GM23338 (cell line): Measurements from ENCODE around the gene C13orf46.

Source experiments
- EZH2 ChIP-seq: fragments of 200-600 bp; sonication (generic); IDR thresholded peaks from one replicate; pipeline ENCODE4 v1.8.0; 2017; ENCODE audit warnings: antibody characterized with exemption, mild to moderate bottlenecking, low read depth; ENCODE audit not compliant: unreplicated experiment
- EZH2phosphoT487 ChIP-seq: fragments of 200-600 bp; sonication (generic); IDR thresholded peaks from one replicate; pipeline ENCODE4 v1.8.1; 2018; ENCODE audit warnings: antibody characterized with exemption; ENCODE audit not compliant: unreplicated experiment
- JUNB ChIP-seq: IDR thresholded peaks from one replicate; pipeline ENCODE4 v1.6.1; 2016; ENCODE audit warnings: antibody characterized with exemption; ENCODE audit not compliant: unreplicated experiment
- POLR2AphosphoS5 ChIP-seq: IDR thresholded peaks from 2 replicates; pipeline ENCODE4 v1.6.1; 2016; ENCODE audit warnings: antibody characterized with exemption, low read depth
- ZNF331 ChIP-seq: fragments of 250-450 bp; sonication (Bioruptor Pico); IDR thresholded peaks from 2 replicates; pipeline ENCODE4 v1.5.0; 2020; ENCODE audit warnings: low read depth, mild to moderate bottlenecking, moderate library complexity
- TF ChIP-seq, protein P1 (sequence below), 2 experiments: fragments of 200-600 bp in 1 of 2; sonication (generic) in 1 of 2; conservative IDR thresholded peaks; 2 replicates each; pipeline versions ENCODE4 v1.5.1 to v1.6.1; 2016 to 2017; ENCODE audit warnings: antibody characterized with exemption in 2 of 2, low read depth in 2 of 2, mild to moderate bottlenecking in 2 of 2, moderate library complexity in 1 of 2
- TF ChIP-seq, protein P2 (sequence below): IDR thresholded peaks from one replicate; pipeline ENCODE4 v1.6.1; 2018; ENCODE audit warnings: antibody characterized with exemption; ENCODE audit not compliant: unreplicated experiment
- TF ChIP-seq, protein P3 (sequence below): IDR thresholded peaks from 2 replicates; pipeline ENCODE4 v1.6.1; 2016; ENCODE audit warnings: antibody characterized with exemption

DNA sequence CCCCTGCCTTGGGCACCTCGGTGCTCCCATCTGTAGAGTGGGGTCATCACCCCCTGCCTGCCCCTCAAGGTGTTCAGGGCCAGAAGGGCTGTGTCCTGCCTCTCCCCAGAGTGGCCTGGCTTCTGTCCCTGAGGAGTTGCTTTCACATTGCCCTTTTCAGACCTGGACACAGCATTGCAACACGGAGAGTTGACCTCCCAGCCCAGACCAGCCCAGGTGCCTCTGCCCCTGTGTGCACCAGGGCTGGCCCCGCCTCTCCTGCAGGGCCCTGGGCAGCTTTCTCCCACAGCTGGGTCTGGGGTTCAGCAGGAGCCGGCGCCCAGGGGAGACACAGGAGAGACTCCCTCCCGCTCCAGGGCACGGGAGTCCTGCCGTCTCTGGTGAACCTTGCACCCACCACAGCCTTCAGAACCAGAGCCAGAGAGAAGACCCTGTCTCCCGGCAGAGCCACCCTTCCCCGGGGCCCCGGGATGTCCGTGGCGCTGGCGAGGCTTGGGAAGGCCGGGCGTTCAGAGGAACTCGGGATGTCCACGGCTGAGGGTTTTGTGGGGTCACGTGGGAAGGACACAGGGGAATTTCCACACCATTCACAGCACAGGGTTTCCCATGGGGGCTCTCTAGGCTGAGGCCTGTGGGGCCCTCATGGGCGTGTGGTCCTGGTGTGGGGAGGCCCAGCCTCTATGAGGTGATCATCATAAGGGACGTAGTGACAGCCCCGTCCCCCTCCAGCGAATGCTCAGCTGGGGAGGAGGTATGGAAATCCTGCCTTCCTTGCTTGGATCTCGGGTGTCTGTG is 23.2 kb downstream of the C13orf46 start:
- TF ChIP-seq, protein P1, sequence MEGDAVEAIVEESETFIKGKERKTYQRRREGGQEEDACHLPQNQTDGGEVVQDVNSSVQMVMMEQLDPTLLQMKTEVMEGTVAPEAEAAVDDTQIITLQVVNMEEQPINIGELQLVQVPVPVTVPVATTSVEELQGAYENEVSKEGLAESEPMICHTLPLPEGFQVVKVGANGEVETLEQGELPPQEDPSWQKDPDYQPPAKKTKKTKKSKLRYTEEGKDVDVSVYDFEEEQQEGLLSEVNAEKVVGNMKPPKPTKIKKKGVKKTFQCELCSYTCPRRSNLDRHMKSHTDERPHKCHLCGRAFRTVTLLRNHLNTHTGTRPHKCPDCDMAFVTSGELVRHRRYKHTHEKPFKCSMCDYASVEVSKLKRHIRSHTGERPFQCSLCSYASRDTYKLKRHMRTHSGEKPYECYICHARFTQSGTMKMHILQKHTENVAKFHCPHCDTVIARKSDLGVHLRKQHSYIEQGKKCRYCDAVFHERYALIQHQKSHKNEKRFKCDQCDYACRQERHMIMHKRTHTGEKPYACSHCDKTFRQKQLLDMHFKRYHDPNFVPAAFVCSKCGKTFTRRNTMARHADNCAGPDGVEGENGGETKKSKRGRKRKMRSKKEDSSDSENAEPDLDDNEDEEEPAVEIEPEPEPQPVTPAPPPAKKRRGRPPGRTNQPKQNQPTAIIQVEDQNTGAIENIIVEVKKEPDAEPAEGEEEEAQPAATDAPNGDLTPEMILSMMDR (conservative IDR thresholded peaks at IDR 0.05; ENCODE audit: low read depth in 2 of 2), result no peak
- no peak for TF ChIP-seq ZNF331 (CRISPR knock-in tag)
- no peak for TF ChIP-seq POLR2AphosphoS5
- TF ChIP-seq, protein P2, sequence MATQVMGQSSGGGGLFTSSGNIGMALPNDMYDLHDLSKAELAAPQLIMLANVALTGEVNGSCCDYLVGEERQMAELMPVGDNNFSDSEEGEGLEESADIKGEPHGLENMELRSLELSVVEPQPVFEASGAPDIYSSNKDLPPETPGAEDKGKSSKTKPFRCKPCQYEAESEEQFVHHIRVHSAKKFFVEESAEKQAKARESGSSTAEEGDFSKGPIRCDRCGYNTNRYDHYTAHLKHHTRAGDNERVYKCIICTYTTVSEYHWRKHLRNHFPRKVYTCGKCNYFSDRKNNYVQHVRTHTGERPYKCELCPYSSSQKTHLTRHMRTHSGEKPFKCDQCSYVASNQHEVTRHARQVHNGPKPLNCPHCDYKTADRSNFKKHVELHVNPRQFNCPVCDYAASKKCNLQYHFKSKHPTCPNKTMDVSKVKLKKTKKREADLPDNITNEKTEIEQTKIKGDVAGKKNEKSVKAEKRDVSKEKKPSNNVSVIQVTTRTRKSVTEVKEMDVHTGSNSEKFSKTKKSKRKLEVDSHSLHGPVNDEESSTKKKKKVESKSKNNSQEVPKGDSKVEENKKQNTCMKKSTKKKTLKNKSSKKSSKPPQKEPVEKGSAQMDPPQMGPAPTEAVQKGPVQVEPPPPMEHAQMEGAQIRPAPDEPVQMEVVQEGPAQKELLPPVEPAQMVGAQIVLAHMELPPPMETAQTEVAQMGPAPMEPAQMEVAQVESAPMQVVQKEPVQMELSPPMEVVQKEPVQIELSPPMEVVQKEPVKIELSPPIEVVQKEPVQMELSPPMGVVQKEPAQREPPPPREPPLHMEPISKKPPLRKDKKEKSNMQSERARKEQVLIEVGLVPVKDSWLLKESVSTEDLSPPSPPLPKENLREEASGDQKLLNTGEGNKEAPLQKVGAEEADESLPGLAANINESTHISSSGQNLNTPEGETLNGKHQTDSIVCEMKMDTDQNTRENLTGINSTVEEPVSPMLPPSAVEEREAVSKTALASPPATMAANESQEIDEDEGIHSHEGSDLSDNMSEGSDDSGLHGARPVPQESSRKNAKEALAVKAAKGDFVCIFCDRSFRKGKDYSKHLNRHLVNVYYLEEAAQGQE, result no peak
- TF ChIP-seq JUNB, result no peak
- TF ChIP-seq EZH2, result no peak
- no peak for TF ChIP-seq EZH2phosphoT487
- TF ChIP-seq, protein P3, sequence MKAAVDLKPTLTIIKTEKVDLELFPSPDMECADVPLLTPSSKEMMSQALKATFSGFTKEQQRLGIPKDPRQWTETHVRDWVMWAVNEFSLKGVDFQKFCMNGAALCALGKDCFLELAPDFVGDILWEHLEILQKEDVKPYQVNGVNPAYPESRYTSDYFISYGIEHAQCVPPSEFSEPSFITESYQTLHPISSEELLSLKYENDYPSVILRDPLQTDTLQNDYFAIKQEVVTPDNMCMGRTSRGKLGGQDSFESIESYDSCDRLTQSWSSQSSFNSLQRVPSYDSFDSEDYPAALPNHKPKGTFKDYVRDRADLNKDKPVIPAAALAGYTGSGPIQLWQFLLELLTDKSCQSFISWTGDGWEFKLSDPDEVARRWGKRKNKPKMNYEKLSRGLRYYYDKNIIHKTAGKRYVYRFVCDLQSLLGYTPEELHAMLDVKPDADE, result no peak
